IgD-negative memory B cell (primary cell): Measurements from ENCODE around the gene MON2. TPM values are rescaled to one million over a fixed set of nuclear protein-coding genes. Genes with fewer than 3 reads are reported as not detected.

ENCODE experiments used
- H3K27ac Mint-ChIP-seq, 3 donors: one replicate each; pipeline ENCODE4 v1.8.0; 2020 to 2022; ENCODE audit warnings: mild to moderate bottlenecking in 3 of 3, mixed read lengths in 3 of 3, moderate library complexity in 1 of 3
- H3K27me3 Mint-ChIP-seq: one replicate; pipeline ENCODE4 v1.8.0; 2021; ENCODE audit warnings: mixed read lengths
- H3K36me3 Mint-ChIP-seq: one replicate; pipeline ENCODE4 v1.8.0; 2020; ENCODE audit warnings: mild to moderate bottlenecking, mixed read lengths
- H3K4me1 Mint-ChIP-seq, 3 donors: one replicate each; pipeline ENCODE4 v1.8.0; 2020 to 2022; ENCODE audit warnings: mixed read lengths in 3 of 3, mild to moderate bottlenecking in 1 of 3
- H3K4me3 Mint-ChIP-seq, 4 donors: one replicate each; pipeline ENCODE4 v1.8.0; 2020 to 2022; ENCODE audit warnings: mild to moderate bottlenecking in 4 of 4, mixed read lengths in 4 of 4, moderate library complexity in 3 of 4
- H3K9me3 Mint-ChIP-seq, 3 donors: one replicate each; pipeline ENCODE4 v1.8.0; 2020 to 2021; ENCODE audit warnings: mixed read lengths in 3 of 3, mild to moderate bottlenecking in 1 of 3
- polyA plus RNA-seq: library from polyadenylated mRNA; unstranded; fragments of 300-500 nt; fragmentation: Illumina TruSeq; gene quantifications from one replicate; pipeline ENCODE4 v1.2.3, GENCODE V29; 2021

Gene MON2
- polyA plus RNA-seq, 1 donor from 2014 or later, result 13.8 TPM

DNA sequence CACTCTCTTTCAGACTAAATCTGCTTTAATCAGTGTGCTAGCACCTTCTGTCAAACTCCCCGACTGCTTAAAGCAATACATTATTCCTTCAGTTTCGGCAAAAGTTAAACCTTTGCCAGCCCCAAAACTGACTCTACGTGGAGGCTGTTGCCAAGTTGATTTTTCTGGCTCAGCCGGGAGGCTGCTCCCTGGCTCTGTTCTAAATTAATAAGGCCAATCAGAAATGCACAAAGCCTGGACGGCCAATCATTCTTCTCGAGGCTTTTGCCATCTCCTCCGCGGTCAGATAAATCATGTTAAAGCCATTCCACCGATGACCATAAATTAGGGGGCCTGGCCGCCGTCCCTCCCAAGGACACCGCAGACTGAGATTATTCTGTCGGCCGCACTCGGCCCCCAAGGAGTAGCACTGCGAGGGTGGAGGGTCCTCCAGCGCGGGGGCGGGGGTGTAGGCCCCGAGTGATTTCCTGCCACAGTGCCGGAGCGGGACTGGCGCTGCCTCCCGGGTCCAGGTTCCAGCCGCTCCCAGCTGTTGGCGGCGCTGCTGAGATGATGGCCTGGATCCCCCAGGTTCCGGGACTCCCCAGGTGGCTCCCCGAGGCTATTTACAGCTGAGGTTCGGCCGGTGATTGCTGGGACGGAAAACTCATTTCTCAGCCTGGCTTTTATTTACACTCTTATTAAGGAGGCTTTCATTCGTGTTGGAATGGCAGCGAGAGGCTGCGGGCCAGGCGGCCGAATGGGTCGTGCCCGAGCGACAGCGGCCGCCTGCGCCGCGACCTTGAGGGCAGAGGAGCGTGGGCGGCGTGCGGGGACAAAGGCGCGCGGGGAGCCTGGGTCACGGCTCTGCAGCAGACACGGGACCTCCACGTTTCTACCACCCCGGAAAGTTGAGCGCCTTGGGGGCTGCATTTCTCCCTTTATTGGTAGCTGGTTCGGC is 165.1 kb downstream of the MON2 start:
- peaks cover 4 to 8% (median 7%) of the 10 kb centered on the region in 3 donors for H3K4me1 Mint-ChIP-seq
- peaks cover 0 to 3% (median 0%) of the 10 kb centered on the region in 3 donors for H3K9me3 Mint-ChIP-seq
- no peak overlapping the region for H3K27ac Mint-ChIP-seq
- H3K36me3 Mint-ChIP-seq, result no peaks in the 10 kb centered on the region
- peak overlapping the region; percentile 73 to 92 (median 86) for H3K4me3 Mint-ChIP-seq
- H3K27me3 Mint-ChIP-seq, result peaks cover 55% of the 10 kb centered on the region

DNA sequence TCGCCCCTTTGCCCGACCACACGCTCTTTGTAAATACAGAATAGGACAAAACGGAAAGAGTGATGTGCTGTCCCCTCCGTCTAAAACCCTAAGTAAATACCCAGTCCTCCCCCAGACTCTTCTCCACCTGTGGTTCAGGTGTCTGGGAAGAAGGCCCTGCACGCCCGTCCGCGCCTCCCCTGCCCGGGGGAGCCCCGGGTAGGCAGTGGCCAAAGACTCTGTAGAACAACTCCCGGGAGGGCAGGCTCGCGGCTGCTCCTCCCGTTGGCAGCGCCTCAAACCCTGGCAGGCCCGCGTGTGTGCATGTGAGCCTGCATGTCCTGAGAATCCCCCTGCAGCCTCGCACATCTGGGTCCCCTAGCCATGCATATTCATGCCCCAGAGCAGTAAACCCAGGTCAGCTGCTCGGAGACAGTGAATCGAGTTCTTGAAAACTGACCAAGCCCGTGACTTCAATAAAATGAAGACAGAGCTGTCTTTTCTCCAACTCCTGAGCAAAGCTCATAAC is 165.8 kb downstream of the MON2 start:
- peak overlapping the region; percentile 73 to 92 (median 86) for H3K4me3 Mint-ChIP-seq

DNA sequence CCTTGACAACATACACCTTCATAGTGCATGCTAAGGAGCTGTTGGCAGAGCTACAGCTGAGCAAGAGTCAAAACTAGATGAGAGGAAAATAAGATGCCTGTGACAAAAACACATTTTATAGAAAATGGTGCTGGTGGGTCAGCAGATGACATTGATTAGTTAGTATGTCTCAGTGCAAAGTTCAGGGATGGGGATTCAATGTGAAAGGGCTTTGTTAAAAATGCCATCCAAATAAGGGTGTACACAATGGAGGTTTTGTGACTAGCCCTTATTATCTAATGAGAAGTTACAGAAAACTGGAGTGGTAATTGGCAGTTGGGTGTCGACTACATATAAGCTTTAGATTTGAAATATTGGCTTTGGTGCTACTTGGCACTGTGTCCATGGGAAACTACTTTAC is 169.0 kb downstream of the MON2 start:
- H3K9me3 Mint-ChIP-seq, result peaks cover 0 to 4% (median 0%) of the 10 kb centered on the region in 3 donors
- peaks cover 45% of the 10 kb centered on the region for H3K27me3 Mint-ChIP-seq

More for the DNA sequence above, 165.8 kb downstream of the MON2 start:
- H3K9me3 Mint-ChIP-seq, result peaks cover 0 to 3% (median 0%) of the 10 kb centered on the region in 3 donors
- H3K36me3 Mint-ChIP-seq, result no peaks in the 10 kb centered on the region
- H3K27ac Mint-ChIP-seq, result no peak overlapping the region
- peaks cover 55% of the 10 kb centered on the region for H3K27me3 Mint-ChIP-seq
- H3K4me1 Mint-ChIP-seq, result peaks cover 4 to 8% (median 7%) of the 10 kb centered on the region in 3 donors

DNA sequence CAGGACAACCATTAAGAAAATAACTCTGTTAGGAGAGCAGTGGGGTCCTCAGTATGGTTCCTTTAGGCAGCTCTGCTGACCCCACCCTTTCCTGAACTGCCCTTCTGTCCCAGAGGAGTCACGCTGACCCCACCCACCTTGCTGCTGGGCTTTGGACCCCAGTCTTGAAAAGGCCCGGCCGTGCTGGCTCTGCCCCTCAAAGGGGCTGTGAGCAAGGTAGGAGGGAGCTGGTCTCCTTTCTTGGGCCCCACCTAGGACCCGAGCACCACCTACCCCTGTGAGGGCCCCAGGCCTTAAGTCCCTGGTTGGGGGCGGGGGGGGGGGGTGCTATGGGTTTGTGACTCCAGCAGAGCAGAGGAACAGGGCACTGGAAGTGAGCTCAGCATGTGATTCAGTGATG is 171.1 kb downstream of the MON2 start:
- Mint-ChIP-seq H3K4me3 (no peak overlapping the region), H3K36me3 (no peaks in the 10 kb centered on the region), H3K4me1 (peaks cover 0 to 8% (median 5%) of the 10 kb centered on the region in 3 donors), H3K9me3 (peaks cover 0 to 4% (median 0%) of the 10 kb centered on the region in 3 donors), H3K27me3 (peaks cover 29% of the 10 kb centered on the region), H3K27ac (no peak overlapping the region)

More for the DNA sequence above, 169.0 kb downstream of the MON2 start:
- H3K36me3 Mint-ChIP-seq, result no peaks in the 10 kb centered on the region
- no peak overlapping the region for H3K27ac Mint-ChIP-seq
- H3K4me3 Mint-ChIP-seq, result no peak overlapping the region
- peaks cover 4 to 8% (median 7%) of the 10 kb centered on the region in 3 donors for H3K4me1 Mint-ChIP-seq

DNA sequence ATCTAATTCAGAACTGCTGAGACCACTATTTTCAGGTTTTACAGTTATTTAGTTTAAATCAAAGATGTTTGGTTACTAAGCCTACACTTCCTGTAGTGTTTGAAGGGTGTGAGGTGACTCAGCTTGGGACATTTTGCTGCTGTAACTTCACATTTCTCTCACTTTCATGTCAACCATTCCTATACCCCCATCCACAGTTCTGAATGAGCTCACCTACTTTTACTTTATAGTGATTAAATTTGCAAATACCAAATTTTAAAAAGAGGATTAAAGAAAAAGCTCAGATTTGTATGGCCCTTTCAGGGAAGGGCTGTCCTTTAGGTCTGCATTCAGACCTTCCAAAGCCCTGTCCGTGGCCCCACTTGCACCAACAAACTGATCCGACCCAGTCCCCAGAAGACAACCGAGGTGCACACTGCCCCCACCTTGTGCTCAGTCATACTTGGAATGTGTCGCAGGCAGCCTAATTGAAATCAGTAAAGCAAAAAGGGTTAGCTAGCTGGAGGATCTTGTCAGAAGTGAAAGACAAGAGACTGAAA is 174.4 kb downstream of the MON2 start:
- no peak overlapping the region for H3K4me3 Mint-ChIP-seq

DNA sequence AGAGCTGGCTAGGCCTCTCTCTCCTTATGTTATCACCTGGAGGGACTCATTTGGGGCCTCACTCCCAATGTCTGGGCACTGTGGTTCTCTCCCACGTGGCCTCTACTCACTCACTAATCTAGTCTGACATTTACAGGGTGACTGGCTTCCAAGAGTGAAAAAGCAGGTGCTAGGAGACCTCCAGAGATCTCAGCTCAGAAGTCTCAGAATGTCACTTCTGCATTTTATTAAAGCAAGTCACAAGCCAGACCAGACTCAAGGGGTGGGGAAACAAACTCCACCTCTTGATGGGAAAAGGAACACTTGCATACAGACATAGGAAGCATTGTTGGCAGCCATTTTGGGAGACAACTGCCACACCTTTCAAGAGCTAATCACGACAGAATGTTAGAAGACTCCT is 175.9 kb downstream of the MON2 start:
- H3K27me3 Mint-ChIP-seq, result peaks cover 5% of the 10 kb centered on the region
- no peak overlapping the region for H3K4me3 Mint-ChIP-seq
- H3K27ac Mint-ChIP-seq, result no peak overlapping the region
- peaks cover 0 to 4% (median 0%) of the 10 kb centered on the region in 3 donors for H3K9me3 Mint-ChIP-seq
- H3K36me3 Mint-ChIP-seq, result peaks cover 2% of the 10 kb centered on the region
- H3K4me1 Mint-ChIP-seq, result peaks cover 0 to 5% (median 5%) of the 10 kb centered on the region in 3 donors

More for the DNA sequence above, 174.4 kb downstream of the MON2 start:
- peaks cover 0 to 4% (median 0%) of the 10 kb centered on the region in 3 donors for H3K9me3 Mint-ChIP-seq
- H3K36me3 Mint-ChIP-seq, result peaks cover 2% of the 10 kb centered on the region
- H3K27me3 Mint-ChIP-seq, result peaks cover 7% of the 10 kb centered on the region
- peaks cover 0 to 5% (median 5%) of the 10 kb centered on the region in 3 donors for H3K4me1 Mint-ChIP-seq
- no peak overlapping the region for H3K27ac Mint-ChIP-seq

DNA sequence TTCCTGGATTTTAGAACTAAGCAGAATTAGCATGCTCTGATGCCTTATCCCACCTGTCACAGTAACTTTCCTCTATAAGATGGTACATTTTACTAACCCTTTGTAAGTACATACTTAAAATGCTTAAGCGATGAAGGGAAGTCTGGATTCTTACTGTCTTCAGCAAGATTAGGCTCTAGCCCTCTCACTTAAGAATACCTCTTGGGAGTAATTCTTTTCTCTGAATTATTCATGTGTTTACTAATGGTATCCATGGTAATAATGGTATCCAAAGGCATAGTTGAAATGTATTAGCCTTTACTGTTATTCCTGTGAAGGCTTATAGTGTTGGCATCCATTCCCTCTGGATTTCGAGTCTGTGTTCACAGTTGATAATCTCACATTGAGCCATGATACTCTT is 176.9 kb downstream of the MON2 start:
- Mint-ChIP-seq H3K36me3 (peaks cover 2% of the 10 kb centered on the region), H3K4me1 (peaks cover 0 to 5% (median 5%) of the 10 kb centered on the region in 3 donors), H3K4me3 (no peak overlapping the region), H3K9me3 (peaks cover 0 to 4% (median 0%) of the 10 kb centered on the region in 3 donors), H3K27ac (no peak overlapping the region), H3K27me3 (peaks cover 2% of the 10 kb centered on the region)

DNA sequence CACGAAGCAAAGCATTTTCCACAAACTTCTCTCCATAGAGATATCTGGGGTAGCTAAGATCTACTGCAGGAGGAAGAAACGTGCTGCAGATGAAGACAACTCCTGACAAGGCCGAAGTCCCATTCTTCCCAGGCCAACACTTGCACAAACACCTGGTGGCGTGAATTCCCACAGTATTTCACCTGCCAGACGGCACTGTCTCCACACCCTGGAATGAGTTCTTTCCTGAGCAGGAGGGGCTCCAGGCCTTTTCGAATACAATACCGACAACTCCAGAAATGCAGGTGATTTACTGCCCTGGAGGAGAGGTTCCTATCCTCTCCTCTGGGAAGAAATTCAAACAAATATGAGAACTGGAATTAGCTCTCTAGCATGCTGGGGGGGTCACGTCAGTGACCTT is 179.9 kb downstream of the MON2 start:
- H3K36me3 Mint-ChIP-seq, result peaks cover 2% of the 10 kb centered on the region
- no peaks in the 10 kb centered on the region for H3K27me3 Mint-ChIP-seq
- no peaks in the 10 kb centered on the region for H3K9me3 Mint-ChIP-seq
- H3K27ac Mint-ChIP-seq, result peak overlapping the region in 1 of 3 donors; percentile 69
- H3K4me3 Mint-ChIP-seq, result no peak overlapping the region
- peaks cover 0 to under 1% (median 0%) of the 10 kb centered on the region in 3 donors for H3K4me1 Mint-ChIP-seq

DNA sequence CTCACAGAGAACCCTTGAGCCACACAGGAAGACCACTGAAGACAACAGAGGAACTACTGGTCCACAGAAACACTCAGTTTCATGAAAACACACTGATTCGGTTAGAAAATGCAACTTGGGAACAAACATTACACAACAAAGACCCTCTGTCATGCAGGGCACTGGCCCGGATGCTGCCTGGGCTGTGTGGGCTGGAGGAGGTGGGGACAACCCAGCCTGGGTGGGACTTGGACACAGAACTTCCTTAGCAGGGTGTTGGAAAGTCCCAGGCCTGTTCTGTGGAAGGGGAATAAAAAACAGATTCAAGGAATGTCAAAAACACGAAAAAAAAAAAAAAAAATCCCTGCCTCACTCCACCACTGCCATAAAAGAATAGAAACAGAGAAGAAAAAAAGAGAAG is 181.0 kb downstream of the MON2 start:
- peaks cover 2% of the 10 kb centered on the region for H3K36me3 Mint-ChIP-seq
- H3K4me3 Mint-ChIP-seq, result no peak overlapping the region
- no peaks in the 10 kb centered on the region for H3K4me1 Mint-ChIP-seq
- no peaks in the 10 kb centered on the region for H3K9me3 Mint-ChIP-seq
- H3K27ac Mint-ChIP-seq, result no peak overlapping the region
- H3K27me3 Mint-ChIP-seq, result no peaks in the 10 kb centered on the region

DNA sequence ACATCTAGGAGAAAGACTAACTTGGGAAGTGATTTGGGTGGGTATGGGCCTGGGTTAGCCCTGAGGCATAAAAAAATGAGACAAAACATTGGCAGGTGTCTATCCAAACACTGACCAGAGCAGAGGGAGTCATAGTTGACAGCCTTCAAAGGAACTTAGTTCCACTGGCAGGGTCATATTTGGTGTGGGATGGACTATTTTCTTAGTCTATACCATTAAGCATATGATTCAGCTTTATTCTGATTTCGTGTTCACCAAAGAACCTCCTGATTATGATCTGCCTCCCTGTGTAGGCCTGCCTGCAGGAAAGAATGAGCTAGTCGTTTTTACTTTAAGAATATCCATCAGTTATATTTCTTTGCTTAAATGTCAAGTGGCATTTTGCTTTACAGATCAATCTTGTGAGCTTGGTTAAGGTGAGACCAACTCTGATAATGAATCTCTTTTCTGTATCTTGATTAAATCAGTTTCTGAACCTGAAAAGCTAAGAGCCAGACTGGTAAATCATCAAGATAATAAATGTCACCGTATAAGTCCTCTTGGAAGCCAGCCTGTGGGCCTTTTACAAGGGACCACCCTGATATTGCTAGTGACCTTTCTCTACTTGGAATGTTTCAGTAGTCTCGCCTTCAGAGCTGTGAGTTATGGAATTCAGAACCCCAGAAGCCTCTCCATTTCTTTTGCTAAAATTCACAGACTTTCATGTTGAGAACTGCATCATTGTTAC is 182.9 kb downstream of the MON2 start:
- Mint-ChIP-seq H3K27me3 (no peaks in the 10 kb centered on the region), H3K36me3 (no peaks in the 10 kb centered on the region), H3K9me3 (no peaks in the 10 kb centered on the region), H3K4me3 (no peak overlapping the region), H3K27ac (no peak overlapping the region), H3K4me1 (no peaks in the 10 kb centered on the region)

Other genes starting within 250 kb of the MON2 start
- gene USP15, start 206.4 kb upstream of the MON2 start, polyA plus RNA-seq, result 70.6 TPM